Hepatocyte (in vitro differentiated cells): ENCODE measurements around the gene PLEKHG3.

Experiments used
- CTCF ChIP-seq: fragments of 200-600 bp; sonication (generic); IDR thresholded peaks from 2 replicates; pipeline ENCODE4 v1.5.1; 2016; ENCODE audit warnings: antibody characterized with exemption, mild to moderate bottlenecking; ENCODE audit not compliant: poor library complexity
- EZH2 ChIP-seq: fragments of 200-600 bp; sonication (generic); IDR thresholded peaks from 2 replicates; pipeline ENCODE4 v1.6.1; 2016; ENCODE audit warnings: antibody characterized with exemption, mild to moderate bottlenecking, borderline replicate concordance

GRCh38 chr14:64741200-64741599, 37.0 kb downstream of the PLEKHG3 start:
- no peak for TF ChIP-seq CTCF
- TF ChIP-seq EZH2: no peak
